ENCODE data around the gene LZTFL1. TPM values are rescaled to one million over a fixed set of nuclear protein-coding genes. Genes with fewer than 3 reads are reported as not detected.
"Not testable (repeated sequence)": the region's sequence is repeated elsewhere in the genome, so short reads cannot be mapped to it uniquely, and the experiment has no call there.

LZTFL1 gene
- total RNA-seq, 1 donor: 8.5 TPM

- Histone ChIP-seq H3K4me1 (ENCODE audit: insufficient read depth, low read length) (peaks cover 12% of the 10 kb centered on the region), H3K27me3 (ENCODE audit: insufficient read depth, low read length) (no peaks in the 10 kb centered on the region), H3K9me3 (ENCODE audit: low read depth, low read length) (no peaks in the 10 kb centered on the region), H3K4me3 (ENCODE audit: low read length) (no peak overlapping the region)
Measured at GRCh38 chr3:45872569-45872968, 30.6 kb upstream of the LZTFL1 start.

GRCh38 chr3:45871780-45872179 is 29.9 kb upstream of the LZTFL1 start:
- Histone ChIP-seq H3K4me1 (ENCODE audit: insufficient read depth, low read length) (peaks cover 12% of the 10 kb centered on the region), H3K27me3 (ENCODE audit: insufficient read depth, low read length) (no peaks in the 10 kb centered on the region), H3K9me3 (ENCODE audit: low read depth, low read length) (no peaks in the 10 kb centered on the region), H3K4me3 (ENCODE audit: low read length) (no peak overlapping the region)

- H3K4me1 ChIP-seq (ENCODE audit: insufficient read depth, low read length): peaks cover 14% of the 10 kb centered on the region
- H3K4me3 ChIP-seq (ENCODE audit: low read length): no peak overlapping the region
- no peaks in the 10 kb centered on the region for H3K27me3 ChIP-seq (ENCODE audit: insufficient read depth, low read length)
- H3K9me3 ChIP-seq (ENCODE audit: low read depth, low read length): no peaks in the 10 kb centered on the region
Measured at GRCh38 chr3:45870099-45870498, 28.2 kb upstream of the LZTFL1 start.

GRCh38 chr3:45869638-45870037 is 27.7 kb upstream of the LZTFL1 start:
- Histone ChIP-seq H3K4me1 (ENCODE audit: insufficient read depth, low read length) (peaks cover 17% of the 10 kb centered on the region), H3K27me3 (ENCODE audit: insufficient read depth, low read length) (no peaks in the 10 kb centered on the region), H3K4me3 (ENCODE audit: low read length) (no peak overlapping the region), H3K9me3 (ENCODE audit: low read depth, low read length) (no peaks in the 10 kb centered on the region)

- Histone ChIP-seq H3K4me1 (ENCODE audit: insufficient read depth, low read length) (peaks cover 17% of the 10 kb centered on the region), H3K4me3 (ENCODE audit: low read length) (no peak overlapping the region), H3K9me3 (ENCODE audit: low read depth, low read length) (no peaks in the 10 kb centered on the region), H3K27me3 (ENCODE audit: insufficient read depth, low read length) (no peaks in the 10 kb centered on the region)
Measured at GRCh38 chr3:45868650-45869049, 26.7 kb upstream of the LZTFL1 start.

GRCh38 chr3:45868213-45868612 is 26.3 kb upstream of the LZTFL1 start:
- H3K27me3 ChIP-seq (ENCODE audit: insufficient read depth, low read length): no peaks in the 10 kb centered on the region
- H3K4me1 ChIP-seq (ENCODE audit: insufficient read depth, low read length): peaks cover 17% of the 10 kb centered on the region
- H3K9me3 ChIP-seq (ENCODE audit: low read depth, low read length): no peaks in the 10 kb centered on the region
- no peak overlapping the region for H3K4me3 ChIP-seq (ENCODE audit: low read length)

GRCh38 chr3:45865563-45865962 is 23.6 kb upstream of the LZTFL1 start:
- Histone ChIP-seq H3K4me1 (ENCODE audit: insufficient read depth, low read length) (peaks cover 17% of the 10 kb centered on the region), H3K9me3 (ENCODE audit: low read depth, low read length) (no peaks in the 10 kb centered on the region), H3K27me3 (ENCODE audit: insufficient read depth, low read length) (no peaks in the 10 kb centered on the region), H3K4me3 (ENCODE audit: low read length) (no peak overlapping the region)

- no peaks in the 10 kb centered on the region for H3K9me3 ChIP-seq (ENCODE audit: low read depth, low read length)
- no peak overlapping the region for H3K4me3 ChIP-seq (ENCODE audit: low read length)
- H3K27me3 ChIP-seq (ENCODE audit: insufficient read depth, low read length): no peaks in the 10 kb centered on the region
- H3K4me1 ChIP-seq (ENCODE audit: insufficient read depth, low read length): peaks cover 15% of the 10 kb centered on the region
Measured at GRCh38 chr3:45864760-45865519, 23.0 kb upstream of the LZTFL1 start.

GRCh38 chr3:45861043-45861719 is 19.3 kb upstream of the LZTFL1 start:
- Histone ChIP-seq H3K4me3 (ENCODE audit: low read length) (no peak overlapping the region), H3K4me1 (ENCODE audit: insufficient read depth, low read length) (peaks cover 5% of the 10 kb centered on the region), H3K27me3 (ENCODE audit: insufficient read depth, low read length) (no peaks in the 10 kb centered on the region), H3K9me3 (ENCODE audit: low read depth, low read length) (no peaks in the 10 kb centered on the region)

GRCh38 chr3:45860481-45860880 is 18.6 kb upstream of the LZTFL1 start:
- H3K4me3 ChIP-seq (ENCODE audit: low read length): no peak overlapping the region
- H3K4me1 ChIP-seq (ENCODE audit: insufficient read depth, low read length): peaks cover 5% of the 10 kb centered on the region
- no peaks in the 10 kb centered on the region for H3K27me3 ChIP-seq (ENCODE audit: insufficient read depth, low read length)
- no peaks in the 10 kb centered on the region for H3K9me3 ChIP-seq (ENCODE audit: low read depth, low read length)

GRCh38 chr3:45858809-45859543 is 17.1 kb upstream of the LZTFL1 start:
- no peaks in the 10 kb centered on the region for H3K27me3 ChIP-seq (ENCODE audit: insufficient read depth, low read length)
- no peak overlapping the region for H3K4me3 ChIP-seq (ENCODE audit: low read length)
- no peaks in the 10 kb centered on the region for H3K4me1 ChIP-seq (ENCODE audit: insufficient read depth, low read length)
- H3K9me3 ChIP-seq (ENCODE audit: low read depth, low read length): no peaks in the 10 kb centered on the region

- H3K27me3 ChIP-seq (ENCODE audit: insufficient read depth, low read length); H3K9me3 ChIP-seq (ENCODE audit: low read depth, low read length); H3K4me1 ChIP-seq (ENCODE audit: insufficient read depth, low read length): not testable (repeated sequence)
Measured at GRCh38 chr3:45857024-45857423, 15.1 kb upstream of the LZTFL1 start.

GRCh38 chr3:45856323-45856722 is 14.4 kb upstream of the LZTFL1 start:
- not testable (repeated sequence) for H3K9me3 ChIP-seq (ENCODE audit: low read depth, low read length); H3K4me1 ChIP-seq (ENCODE audit: insufficient read depth, low read length); H3K27me3 ChIP-seq (ENCODE audit: insufficient read depth, low read length)

More at GRCh38 chr3:45857024-45857423, 15.1 kb upstream of the LZTFL1 start:
- H3K4me3 ChIP-seq (ENCODE audit: low read length): not testable (repeated sequence)

GRCh38 chr3:45852828-45853227 is 10.9 kb upstream of the LZTFL1 start:
- Histone ChIP-seq H3K4me1 (ENCODE audit: insufficient read depth, low read length) (no peaks in the 10 kb centered on the region), H3K4me3 (ENCODE audit: low read length) (no peak overlapping the region), H3K9me3 (ENCODE audit: low read depth, low read length) (no peaks in the 10 kb centered on the region), H3K27me3 (ENCODE audit: insufficient read depth, low read length) (no peaks in the 10 kb centered on the region)

More at GRCh38 chr3:45856323-45856722, 14.4 kb upstream of the LZTFL1 start:
- H3K4me3 ChIP-seq (ENCODE audit: low read length): not testable (repeated sequence)

GRCh38 chr3:45848392-45848791 is 6.5 kb upstream of the LZTFL1 start:
- Histone ChIP-seq H3K27me3 (ENCODE audit: insufficient read depth, low read length) (no peaks in the 10 kb centered on the region), H3K4me1 (ENCODE audit: insufficient read depth, low read length) (no peaks in the 10 kb centered on the region), H3K4me3 (ENCODE audit: low read length) (no peak overlapping the region), H3K9me3 (ENCODE audit: low read depth, low read length) (no peaks in the 10 kb centered on the region)
